ENCODE measurements around the gene CRB3. TPM values are rescaled to one million over a fixed set of nuclear protein-coding genes. Genes with fewer than 3 reads are reported as not detected.
A peak's percentile ranks its signal among the peaks of the same experiment; 100 is the strongest.

Gene CRB3
- total and polyA plus RNA-seq, 2 of the 4 experiments (the other 2 are of a cell fraction): not detected

GRCh38 chr19:6459262-6460098 lies 4.6 kb upstream of the CRB3 start, which contains the start of gene SLC25A23:
Gene SLC25A23, minus strand, starts transcription at chr19:6459792. Its CDS starts 164 bp downstream, at chr19:6459628.
- no peak within 1 kb of the TSS for H3K56ac ChIP-seq (ENCODE audit: extremely low read depth, insufficient read depth, low read length)
- intact Hi-C loops (cut with micrococcal nuclease): loop anchor here (1.0 to 10.0 kb wide), 3 partner anchors 278 to 665 kb away; partner anchors contain the start of genes DUS3L and GPR108
- ChIA-PET CTCF (no interaction called here), POLR2A (ENCODE audit: unreplicated experiment) (no interaction called here)
- ATAC-seq (ENCODE audit: low read depth) (peak; percentile 81), DNase-seq (peak; percentile 64)
- H3K9ac ChIP-seq (ENCODE audit: low read depth, low read length): peak within 1 kb of the TSS; percentile 27
- no peak within 1 kb of the TSS; the same call in 1 of the 2 replicates for H3K18ac ChIP-seq (ENCODE audit: low read depth, low read length)
- H3K9me3 ChIP-seq (ENCODE audit: control insufficient read depth, insufficient read depth, low read length): peaks cover 2% of the 10 kb centered on the region; the same call in 1 of the 2 replicates
- no peak within 1 kb of the TSS for H3K23ac ChIP-seq (ENCODE audit: low read depth, low read length)
- no peaks in the 10 kb centered on the region; the same call in 1 of the 2 replicates for H3K9me1 ChIP-seq (ENCODE audit: insufficient read depth, low read length)
- H4K5ac ChIP-seq (ENCODE audit: low read depth, low read length): no peak within 1 kb of the TSS
- H2AK5ac ChIP-seq (ENCODE audit: low read depth, low read length): 0 out of 2 replicates have a peak within 1 kb of the TSS, but pooled peaks have one; percentile 12
- H2BK120ac ChIP-seq (ENCODE audit: low read depth, low read length): 0 out of 2 replicates have a peak within 1 kb of the TSS, but pooled peaks have one; percentile 55
- dilution Hi-C loops (cut with HindIII; ENCODE audit: low sequenced_read_pairs, unreplicated experiment): no loop called here
- H3K4me1 ChIP-seq (ENCODE audit: control insufficient read depth, insufficient read depth, low read length): peaks cover 3% of the 10 kb centered on the region; the same call in 1 of the 2 replicates
- peaks cover 0 to 3% of the 10 kb centered on the region in 2 experiments; a peak in 1 of 4 replicates for H3K79me1 ChIP-seq (ENCODE audit: low read depth in 1 of 2, low read length in 2 of 2)
- 0% methylated on average over 13 of the region's 70 CpGs; no CpG with 5 or more reads in 1 of the 2 experiments for WGBS, 2 experiments (ENCODE audit: extremely low coverage in 2 of 2, insufficient read length in 1 of 2)
- peaks cover 2% of the 10 kb centered on the region; the same call in 1 of the 2 replicates for H3K36me3 ChIP-seq (ENCODE audit: control insufficient read depth, insufficient read depth, low read length)
- no peak within 1 kb of the TSS for H3K4ac ChIP-seq (ENCODE audit: low read depth, low read length)
- H3K4me3 ChIP-seq (ENCODE audit: insufficient read depth, low read depth, low read length): peak within 1 kb of the TSS; percentile 61
- peak within 1 kb of the TSS; percentile 4; the same call in 1 of the 2 replicates for H3K27ac ChIP-seq (ENCODE audit: insufficient read depth, low read length)
- H3K27me3 ChIP-seq (ENCODE audit: control insufficient read depth, insufficient read depth, low read length): peaks cover 10% of the 10 kb centered on the region
- peak within 1 kb of the TSS; percentile 96 for H3K4me2 ChIP-seq (ENCODE audit: low read depth, low read length)
- in situ Hi-C loops (cut with MboI; ENCODE audit: low sequenced_read_pairs): no loop called here
- H3K14ac ChIP-seq (replicated peaks; ENCODE audit: low read depth, low read length): no peak within 1 kb of the TSS
- no peak within 1 kb of the TSS; the same call in 2 of the 3 replicates for H2BK15ac ChIP-seq (ENCODE audit: low read depth, low read length)
- no peak for TF ChIP-seq RCOR1 (IDR thresholded peaks at IDR 0.05; ENCODE audit: insufficient replicate concordance, low read length)
- TF ChIP-seq CTCF (conservative IDR thresholded peaks at IDR 0.05; ENCODE audit: low read depth, low read length): no peak
- TF ChIP-seq POLR2A (IDR thresholded peaks at IDR 0.05; ENCODE audit: low read depth, low read length): no peak
- no peak for TF ChIP-seq SMC3 (IDR thresholded peaks at IDR 0.05; ENCODE audit: low read depth, low read length)
- TF ChIP-seq CHD1 (IDR thresholded peaks at IDR 0.05; ENCODE audit: low read depth, low read length): no peak
- no peak for TF ChIP-seq BHLHE40 (IDR thresholded peaks at IDR 0.05; ENCODE audit: low read depth, low read length)
- TF ChIP-seq CEBPB (IDR thresholded peaks at IDR 0.05; ENCODE audit: low read depth, low read length): no peak
- TF ChIP-seq MXI1 (IDR thresholded peaks at IDR 0.05; ENCODE audit: borderline replicate concordance, low read depth, low read length): no peak
- no peak for TF ChIP-seq ELK1 (IDR thresholded peaks at IDR 0.05; ENCODE audit: borderline replicate concordance, low read depth, low read length)
- no peak for TF ChIP-seq MAZ (IDR thresholded peaks at IDR 0.05; ENCODE audit: borderline replicate concordance, low read depth, low read length)
- H2AFZ ChIP-seq (replicated peaks; ENCODE audit: low read length, poor library complexity): peak within 1 kb of the TSS; percentile 98
- H4K8ac ChIP-seq (ENCODE audit: low read depth in 2 of 2, low read length in 2 of 2): peak within 1 kb of the TSS in 1 of 2 experiments; percentile 59; a peak in 1 of 4 replicates
- BruUV-seq (replicated peaks): no TSS peak
- H4K91ac ChIP-seq (ENCODE audit: insufficient read depth, low read depth, low read length): no peak within 1 kb of the TSS; the same call in 1 of the 2 replicates
- H4K20me1 ChIP-seq (ENCODE audit: insufficient read depth, low read length): no peaks in the 10 kb centered on the region
- H2BK5ac ChIP-seq (ENCODE audit: low read depth, low read length, poor library complexity, severe bottlenecking): no peak within 1 kb of the TSS
- H2AK9ac ChIP-seq (replicated peaks; ENCODE audit: low read depth, low read length, poor library complexity): peak within 1 kb of the TSS; percentile 52
- no peak within 1 kb of the TSS for H2BK20ac ChIP-seq (ENCODE audit: low read depth, low read length)
